Activated CD8-positive, alpha-beta T cell treated with anti-CD3 and anti-CD28 coated beads for 36 hours (primary cell): ENCODE results near the gene SH3BP2. TPM values are rescaled to one million over a fixed set of nuclear protein-coding genes. Genes with fewer than 3 reads are reported as not detected.

Source experiments
- ATAC-seq: fragments of 200-7000 bp; cut with Tn5 transposase; one replicate; pipeline ENCODE4 v1.10.0; 2021; ENCODE audit warnings: mild to moderate bottlenecking, moderate library complexity
- CTCF ChIA-PET: fragments of 350-600 bp; sonication (Branson Sonifier 250); formaldehyde crosslinking; loops from one replicate; lab custom pipeline; 2021; ENCODE audit warnings: antibody characterized with exemption; lab: Charles Lee
- POLR2A ChIA-PET: fragments of 350-600 bp; sonication (Branson Sonifier 250); formaldehyde crosslinking; loops from one replicate; lab custom pipeline; 2021; ENCODE audit warnings: antibody characterized with exemption; lab: Charles Lee
- DNase-seq: peaks from one replicate; pipeline ENCODE4 v3.0.0-alpha.2; 2020
- H3K27ac Mint-ChIP-seq: one replicate; pipeline ENCODE4 v1.8.0; 2021; ENCODE audit warnings: mild to moderate bottlenecking, mixed read lengths
- H3K27me3 Mint-ChIP-seq: one replicate; pipeline ENCODE4 v1.8.0; 2021; ENCODE audit warnings: mixed read lengths
- H3K36me3 Mint-ChIP-seq: one replicate; pipeline ENCODE4 v1.8.0; 2021; ENCODE audit warnings: low read depth, mixed read lengths
- H3K4me1 Mint-ChIP-seq: one replicate; pipeline ENCODE4 v1.8.0; 2021; ENCODE audit warnings: low read depth, mixed read lengths
- H3K4me3 Mint-ChIP-seq: one replicate; pipeline ENCODE4 v1.8.0; 2021; ENCODE audit warnings: mild to moderate bottlenecking, moderate library complexity, mixed read lengths
- H3K9me3 Mint-ChIP-seq: one replicate; pipeline ENCODE4 v1.8.0; 2021; ENCODE audit warnings: mixed read lengths
- intact Hi-C: fragments of 100-400 bp; cut with micrococcal nuclease; formaldehyde crosslinking; loops from one replicate; pipeline ENCODE4 v1.10.0; 2022
- total RNA-seq, 2 experiments: library from RNA; stranded (reverse); gene quantifications; one replicate each; pipeline ENCODE4 v1.2.3, GENCODE V29; 2021
- TF ChIP-seq, protein P1 (sequence below): fragments of 200-600 bp; IDR thresholded peaks from one replicate; pipeline ENCODE4 v1.8.0; 2022; ENCODE audit warnings: antibody characterized with exemption, mild to moderate bottlenecking

SH3BP2 gene
- total RNA-seq, 2 experiments from 2014 or later, result 54.8 to 59.0 TPM

GRCh38 chr4:2824329-2824835 is 31.5 kb downstream of the SH3BP2 start:
- DNase-seq (no peak), ATAC-seq (no peak)
- Mint-ChIP-seq H3K27me3 (no peaks in the 10 kb centered on the region), H3K4me3 (no peak overlapping the region), H3K36me3 (peaks cover 43% of the 10 kb centered on the region), H3K4me1 (peaks cover 13% of the 10 kb centered on the region), H3K27ac (no peak overlapping the region), H3K9me3 (no peaks in the 10 kb centered on the region)
- POLR2A ChIA-PET, result interaction anchor here (1.2 to 1.6 kb wide), 3 partner anchors 9 to 23 kb away, joined by 3 to 4 read pairs (median 4); no protein-coding TSS in a partner anchor
- intact Hi-C loops, result no loop called here
- CTCF ChIA-PET, result no interaction called here
- TF ChIP-seq, protein P1, sequence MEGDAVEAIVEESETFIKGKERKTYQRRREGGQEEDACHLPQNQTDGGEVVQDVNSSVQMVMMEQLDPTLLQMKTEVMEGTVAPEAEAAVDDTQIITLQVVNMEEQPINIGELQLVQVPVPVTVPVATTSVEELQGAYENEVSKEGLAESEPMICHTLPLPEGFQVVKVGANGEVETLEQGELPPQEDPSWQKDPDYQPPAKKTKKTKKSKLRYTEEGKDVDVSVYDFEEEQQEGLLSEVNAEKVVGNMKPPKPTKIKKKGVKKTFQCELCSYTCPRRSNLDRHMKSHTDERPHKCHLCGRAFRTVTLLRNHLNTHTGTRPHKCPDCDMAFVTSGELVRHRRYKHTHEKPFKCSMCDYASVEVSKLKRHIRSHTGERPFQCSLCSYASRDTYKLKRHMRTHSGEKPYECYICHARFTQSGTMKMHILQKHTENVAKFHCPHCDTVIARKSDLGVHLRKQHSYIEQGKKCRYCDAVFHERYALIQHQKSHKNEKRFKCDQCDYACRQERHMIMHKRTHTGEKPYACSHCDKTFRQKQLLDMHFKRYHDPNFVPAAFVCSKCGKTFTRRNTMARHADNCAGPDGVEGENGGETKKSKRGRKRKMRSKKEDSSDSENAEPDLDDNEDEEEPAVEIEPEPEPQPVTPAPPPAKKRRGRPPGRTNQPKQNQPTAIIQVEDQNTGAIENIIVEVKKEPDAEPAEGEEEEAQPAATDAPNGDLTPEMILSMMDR, result no peak

DNA sequence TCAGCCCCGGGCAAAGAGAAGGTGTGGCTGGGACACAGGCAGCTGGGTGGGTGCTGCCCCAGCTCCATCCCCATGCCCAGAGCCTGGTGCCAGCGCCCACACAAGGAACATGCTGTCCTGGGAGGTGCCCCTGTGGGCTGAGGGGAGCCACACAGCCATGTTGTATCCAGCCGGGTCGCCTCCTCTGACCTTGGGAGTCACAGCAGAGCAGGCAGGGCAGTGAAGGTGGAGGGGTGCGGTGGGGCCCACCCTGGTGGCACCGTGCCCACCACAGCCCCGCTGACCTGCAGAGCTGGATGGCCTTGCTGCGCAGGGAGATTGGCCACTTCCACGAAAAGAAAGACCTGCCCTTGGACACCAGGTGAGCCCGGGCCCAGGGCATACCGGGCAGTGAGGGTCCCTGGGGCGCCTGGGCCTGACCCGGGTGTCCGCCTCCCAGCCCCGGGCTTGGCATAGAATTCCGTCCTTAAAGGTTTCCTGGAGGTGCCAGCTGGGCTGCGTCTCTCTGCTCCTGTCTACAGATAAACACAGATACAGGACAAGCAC is 32.0 kb downstream of the SH3BP2 start:
- ChIA-PET CTCF (no interaction called here), POLR2A (interaction anchor here (1.3 to 1.6 kb wide), 2 partner anchors 10 to 24 kb away, joined by 4 read pairs; no protein-coding TSS in a partner anchor)
- peaks cover 9% of the 10 kb centered on the region for H3K4me1 Mint-ChIP-seq
- H3K27me3 Mint-ChIP-seq, result no peaks in the 10 kb centered on the region
- H3K9me3 Mint-ChIP-seq, result no peaks in the 10 kb centered on the region
- intact Hi-C loops, result no loop called here
- ATAC-seq, result no peak
- no peak overlapping the region for H3K27ac Mint-ChIP-seq
- TF ChIP-seq, protein P1, result no peak
- H3K4me3 Mint-ChIP-seq, result no peak overlapping the region
- DNase-seq, result no peak
- H3K36me3 Mint-ChIP-seq, result peaks cover 42% of the 10 kb centered on the region

GRCh38 chr4:2825740-2826139 is 32.9 kb downstream of the SH3BP2 start:
- ChIA-PET CTCF (no interaction called here), POLR2A (no interaction called here)
- intact Hi-C loops, result no loop called here
- H3K27ac Mint-ChIP-seq, result no peak overlapping the region
- peaks cover 3% of the 10 kb centered on the region for H3K4me1 Mint-ChIP-seq
- TF ChIP-seq, protein P1, result no peak
- H3K36me3 Mint-ChIP-seq, result peaks cover 42% of the 10 kb centered on the region
- no peaks in the 10 kb centered on the region for H3K27me3 Mint-ChIP-seq
- ATAC-seq (no peak), DNase-seq (no peak)
- no peak overlapping the region for H3K4me3 Mint-ChIP-seq
- no peaks in the 10 kb centered on the region for H3K9me3 Mint-ChIP-seq

GRCh38 chr4:2827071-2827873 is 34.4 kb downstream of the SH3BP2 start:
- CTCF ChIA-PET, result no interaction called here
- TF ChIP-seq, protein P1, result no peak
- Mint-ChIP-seq H3K4me3 (no peak overlapping the region), H3K9me3 (no peaks in the 10 kb centered on the region), H3K36me3 (peaks cover 42% of the 10 kb centered on the region), H3K27ac (no peak overlapping the region), H3K4me1 (peaks cover 3% of the 10 kb centered on the region), H3K27me3 (no peaks in the 10 kb centered on the region)
- no peak for DNase-seq
- POLR2A ChIA-PET, result interaction anchor here (1.1 to 1.2 kb wide), 2 partner anchors 9 kb away, joined by 4 to 5 read pairs; no protein-coding TSS in a partner anchor
- no peak for ATAC-seq
- intact Hi-C loops, result no loop called here
